Chondrocyte (in vitro differentiated cells): ENCODE measurements around the gene MYO5C. TPM values are rescaled to one million over a fixed set of nuclear protein-coding genes. Genes with fewer than 3 reads are reported as not detected.

Experiments
- DNase-seq: peaks from one replicate; pipeline ENCODE4 v3.0.0; 2021; ENCODE audit warnings: mixed read lengths, low spot score
- H3K27ac Mint-ChIP-seq: one replicate; pipeline ENCODE4 v1.8.0; 2021; ENCODE audit warnings: mild to moderate bottlenecking, moderate library complexity, mixed read lengths; ENCODE audit not compliant: unreplicated experiment
- H3K27me3 Mint-ChIP-seq: 2 replicates; pipeline ENCODE4 v1.8.0; 2021; ENCODE audit warnings: low read depth, mixed read lengths
- H3K36me3 Mint-ChIP-seq: 2 replicates; pipeline ENCODE4 v1.8.0; 2021; ENCODE audit warnings: low read depth, mixed read lengths
- H3K4me1 Mint-ChIP-seq: 2 replicates; pipeline ENCODE4 v1.8.0; 2021; ENCODE audit warnings: low read depth, mild to moderate bottlenecking, mixed read lengths
- H3K4me3 Mint-ChIP-seq: one replicate; pipeline ENCODE4 v1.8.0; 2021; ENCODE audit warnings: mild to moderate bottlenecking, moderate library complexity, mixed read lengths; ENCODE audit not compliant: unreplicated experiment
- H3K9me3 Mint-ChIP-seq: 2 replicates; pipeline ENCODE4 v1.8.0; 2021; ENCODE audit warnings: low read depth, mixed read lengths
- CTCF ChIP-seq: fragments of 200-600 bp; sonication (generic); IDR thresholded peaks from 2 replicates; pipeline ENCODE4 v1.5.0; 2021; ENCODE audit warnings: antibody characterized with exemption, mild to moderate bottlenecking, moderate library complexity
- total RNA-seq: library from RNA; stranded (reverse); gene quantifications from 3 replicates; pipeline ENCODE4 v1.2.1, GENCODE V29; 2021

The MYO5C gene
- total RNA-seq, 1 donor from 2014 or later: 1.4 TPM

GRCh38 chr15:52164631-52165265, 130.9 kb downstream of the MYO5C start:
- peaks cover 12% of the 10 kb centered on the region for H3K9me3 Mint-ChIP-seq
- H3K4me1 Mint-ChIP-seq: peaks cover 36% of the 10 kb centered on the region
- no peak overlapping the region for H3K4me3 Mint-ChIP-seq
- no peak for DNase-seq
- no peaks in the 10 kb centered on the region for H3K27me3 Mint-ChIP-seq
- TF ChIP-seq CTCF: no peak
- peaks cover 6% of the 10 kb centered on the region for H3K36me3 Mint-ChIP-seq
- peak overlapping the region; percentile 80 for H3K27ac Mint-ChIP-seq

DNA sequence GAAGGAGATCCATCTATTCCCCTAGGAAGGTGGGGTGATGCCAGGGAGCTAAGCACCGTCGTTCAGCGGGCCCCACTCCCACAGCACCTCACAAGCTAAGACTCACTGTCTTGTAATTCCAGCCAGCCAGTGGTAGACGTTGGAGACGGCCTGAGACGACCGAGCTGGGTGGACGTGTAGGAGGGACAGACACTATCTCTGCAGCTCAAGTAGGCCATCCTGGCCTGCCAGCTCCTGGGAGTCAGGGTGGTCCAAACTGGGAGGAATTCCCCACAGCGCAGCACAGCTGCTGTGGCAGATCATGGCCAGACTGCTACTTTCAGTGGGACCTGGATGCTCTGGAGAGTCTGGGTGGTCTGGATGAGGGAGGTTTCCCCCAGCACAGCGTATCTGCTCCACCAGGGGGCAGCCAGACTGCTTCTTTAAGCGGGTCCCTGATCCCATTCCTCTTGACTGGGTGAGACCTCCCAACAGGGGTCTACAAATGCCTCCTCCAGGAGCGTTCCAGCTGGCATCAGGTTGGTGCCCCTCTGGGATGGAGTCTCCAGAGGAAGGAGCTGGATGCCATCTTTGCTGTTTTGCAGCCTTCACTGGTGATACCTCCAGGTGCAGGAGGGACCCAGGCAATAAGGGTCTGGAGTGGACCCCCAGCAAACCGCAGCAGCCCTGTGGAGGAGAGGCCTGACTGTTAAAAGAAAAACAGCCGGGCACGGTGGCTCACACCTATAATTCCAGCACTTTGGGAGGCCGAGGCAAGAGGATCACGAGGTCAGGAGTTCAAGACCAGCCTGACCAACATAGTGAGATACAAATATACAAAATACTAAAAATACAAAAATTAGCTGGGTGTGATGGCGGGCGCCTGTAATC, 132.0 kb downstream of the MYO5C start:
- Mint-ChIP-seq H3K36me3 (peaks cover 12% of the 10 kb centered on the region), H3K9me3 (peaks cover 12% of the 10 kb centered on the region), H3K4me3 (no peak overlapping the region), H3K27me3 (no peaks in the 10 kb centered on the region), H3K27ac (no peak overlapping the region), H3K4me1 (peaks cover 36% of the 10 kb centered on the region)
- no peak for DNase-seq
- TF ChIP-seq CTCF: peak; percentile 42

GRCh38 chr15:52162876-52163275, 132.7 kb downstream of the MYO5C start:
- H3K4me3 Mint-ChIP-seq: no peak overlapping the region
- TF ChIP-seq CTCF: no peak
- no peak for DNase-seq
- H3K4me1 Mint-ChIP-seq: peaks cover 36% of the 10 kb centered on the region
- peaks cover 12% of the 10 kb centered on the region for H3K9me3 Mint-ChIP-seq
- H3K36me3 Mint-ChIP-seq: peaks cover 13% of the 10 kb centered on the region
- H3K27me3 Mint-ChIP-seq: no peaks in the 10 kb centered on the region
- H3K27ac Mint-ChIP-seq: peak overlapping the region; percentile 39

GRCh38 chr15:52162260-52162659, 133.3 kb downstream of the MYO5C start:
- peaks cover 36% of the 10 kb centered on the region for H3K4me1 Mint-ChIP-seq
- peak overlapping the region; percentile 39 for H3K27ac Mint-ChIP-seq
- H3K9me3 Mint-ChIP-seq: peaks cover 12% of the 10 kb centered on the region
- H3K36me3 Mint-ChIP-seq: peaks cover 13% of the 10 kb centered on the region
- peak overlapping the region; percentile 10 for H3K4me3 Mint-ChIP-seq
- no peaks in the 10 kb centered on the region for H3K27me3 Mint-ChIP-seq
- no peak for TF ChIP-seq CTCF
- DNase-seq: no peak

- no peak for DNase-seq
- H3K27ac Mint-ChIP-seq: peak overlapping the region; percentile 65
- no peak for TF ChIP-seq CTCF
- peaks cover 12% of the 10 kb centered on the region for H3K9me3 Mint-ChIP-seq
- H3K4me3 Mint-ChIP-seq: no peak overlapping the region
- peaks cover 36% of the 10 kb centered on the region for H3K4me1 Mint-ChIP-seq
- peaks cover 13% of the 10 kb centered on the region for H3K36me3 Mint-ChIP-seq
- no peaks in the 10 kb centered on the region for H3K27me3 Mint-ChIP-seq
These were observed 134.1 kb downstream of the MYO5C start for GRCh38 chr15:52161406-52161966.
